Stimulated activated CD8-positive, alpha-beta memory T cell treated with anti-CD3 and anti-CD28 coated beads, Interleukin-4, amount 100 ng/mL, for 24 hours (primary cell): Measurements from ENCODE around the gene SHISA9.

ENCODE experiments used
- DNase-seq: peaks from one replicate; pipeline ENCODE4 v3.0.0-alpha.2; 2020; ENCODE audit warnings: low read depth

SHISA9 gene

GRCh38 chr16:13076878-13077277, 175.5 kb downstream of the SHISA9 start:
- DNase-seq, result no peak

- DNase-seq, result no peak
Observed at GRCh38 chr16:13077816-13078215, 176.4 kb downstream of the SHISA9 start.

DNA sequence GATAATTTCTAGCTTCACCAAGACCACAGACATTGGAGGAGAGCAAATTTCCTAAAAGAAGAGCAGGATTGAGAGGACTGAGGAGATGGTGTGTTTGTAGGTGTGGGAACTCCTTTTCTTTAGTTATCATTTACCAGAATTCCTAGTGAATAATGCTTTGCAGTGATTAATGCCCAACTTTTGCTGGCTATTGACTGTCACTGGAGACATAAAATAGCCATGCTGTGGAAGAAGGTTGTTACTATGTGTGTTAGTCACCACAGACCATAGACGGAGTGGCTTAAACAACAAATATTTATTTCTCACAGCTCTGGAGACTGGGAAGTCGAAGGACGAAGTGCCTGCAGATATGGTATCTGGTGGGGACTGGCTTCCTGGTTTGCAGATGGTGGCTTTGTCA, 179.1 kb downstream of the SHISA9 start:
- no peak for DNase-seq

GRCh38 chr16:13081825-13082331, 180.5 kb downstream of the SHISA9 start:
- no peak for DNase-seq

DNA sequence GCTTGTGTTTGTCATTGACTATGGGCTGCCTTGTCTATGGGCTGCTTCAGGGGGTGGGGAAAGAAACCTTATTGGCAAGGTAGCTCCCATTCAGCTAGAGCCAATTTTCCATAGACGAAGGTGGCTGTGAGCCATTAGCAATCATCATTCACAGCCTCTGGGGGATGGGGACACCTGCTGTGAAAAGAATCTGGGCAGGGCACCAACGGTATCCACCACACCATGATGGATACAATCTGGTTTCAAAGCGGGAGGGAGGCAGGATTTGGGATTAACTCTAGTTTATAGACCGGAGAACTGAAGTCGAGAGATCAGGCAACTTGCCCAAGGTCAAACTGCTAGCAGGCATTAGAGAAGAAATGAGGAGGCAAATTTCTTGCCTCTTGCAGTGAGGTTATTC, 182.3 kb downstream of the SHISA9 start:
- DNase-seq, result no peak

DNA sequence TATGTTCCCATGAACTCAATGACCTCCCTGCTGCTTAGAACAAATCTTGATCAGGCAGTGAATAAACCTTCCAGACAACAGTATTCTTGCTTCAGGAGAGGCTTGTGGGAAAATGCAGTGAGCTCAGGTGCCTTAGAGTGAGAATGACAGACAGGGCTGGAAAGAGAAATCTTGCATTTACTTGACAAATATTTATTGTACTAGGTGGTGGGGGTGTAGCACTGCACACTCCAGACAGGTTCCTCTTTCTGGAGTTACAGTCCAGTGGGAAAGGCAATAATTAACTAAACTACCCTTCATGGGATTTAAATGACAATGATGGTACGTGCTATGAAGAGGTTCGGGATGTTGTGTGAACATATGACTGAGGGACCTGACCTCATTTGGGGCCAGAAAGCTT, 182.9 kb downstream of the SHISA9 start:
- DNase-seq, result no peak

GRCh38 chr16:13093661-13094060, 192.3 kb downstream of the SHISA9 start:
- no peak for DNase-seq

- DNase-seq, result no peak
Observed at GRCh38 chr16:13095061-13095460, 193.7 kb downstream of the SHISA9 start.

- no peak for DNase-seq
Observed at GRCh38 chr16:13098536-13098935, 197.1 kb downstream of the SHISA9 start.

DNA sequence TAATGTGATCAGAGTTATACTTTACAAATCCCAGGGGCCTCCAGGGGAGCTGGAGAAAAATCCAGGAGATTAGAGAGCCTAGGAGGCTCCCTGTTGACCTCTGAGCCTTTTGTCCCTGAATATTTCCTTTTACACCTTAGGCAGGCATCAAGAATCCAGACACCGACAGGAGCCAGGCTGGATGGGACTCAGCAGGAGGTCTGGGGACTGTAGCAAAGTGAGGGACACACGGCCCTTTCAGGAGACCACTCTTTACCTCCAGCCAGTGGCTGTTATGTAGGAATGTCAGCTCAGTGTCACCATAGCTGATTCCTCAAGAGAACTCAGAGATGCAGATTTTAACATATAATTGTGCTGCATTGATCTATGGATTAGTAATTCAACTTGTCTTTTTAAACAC, 198.4 kb downstream of the SHISA9 start:
- DNase-seq, result no peak

- DNase-seq, result no peak
Observed at GRCh38 chr16:13100970-13101369, 199.6 kb downstream of the SHISA9 start.

DNA sequence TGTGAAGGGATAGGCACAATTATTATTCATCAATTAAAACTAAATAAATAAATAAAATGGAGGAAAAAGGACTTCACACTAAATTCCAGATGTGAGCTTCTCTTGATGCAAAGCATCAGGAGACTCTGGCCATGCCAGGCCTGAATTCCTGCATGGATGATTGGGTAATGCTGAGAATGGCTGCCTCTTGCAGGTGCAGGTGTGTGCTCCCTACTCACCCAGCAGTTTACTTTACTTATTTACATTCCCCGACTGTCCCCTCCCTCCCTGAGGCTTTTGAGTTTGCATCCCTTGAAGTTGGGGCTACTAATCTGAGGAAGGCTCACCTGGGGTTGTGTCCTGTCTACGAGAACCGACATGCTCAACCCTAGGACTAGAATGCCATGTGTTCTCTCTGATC, 200.4 kb downstream of the SHISA9 start:
- DNase-seq, result no peak

DNA sequence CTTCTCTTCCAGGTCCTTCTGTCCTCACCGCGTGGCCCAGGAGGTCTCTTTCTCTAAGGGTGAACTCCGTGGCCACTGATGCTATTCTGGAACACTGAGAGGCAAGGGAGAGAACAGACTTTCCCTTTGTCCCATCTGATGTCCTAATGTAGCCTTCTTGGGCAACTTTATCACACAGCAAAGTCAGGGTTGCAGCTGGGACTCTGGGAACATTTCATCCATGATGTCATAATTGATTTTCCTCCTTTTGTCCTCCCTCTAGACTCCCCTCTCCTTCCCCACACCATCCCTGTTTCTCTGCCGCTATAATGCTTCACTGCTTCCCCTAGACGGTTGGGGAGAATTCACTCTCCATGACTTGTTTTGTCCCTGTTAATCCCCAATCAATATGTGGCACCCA, 201.0 kb downstream of the SHISA9 start:
- no peak for DNase-seq

GRCh38 chr16:13103831-13104530, 202.6 kb downstream of the SHISA9 start:
- DNase-seq, result no peak

DNA sequence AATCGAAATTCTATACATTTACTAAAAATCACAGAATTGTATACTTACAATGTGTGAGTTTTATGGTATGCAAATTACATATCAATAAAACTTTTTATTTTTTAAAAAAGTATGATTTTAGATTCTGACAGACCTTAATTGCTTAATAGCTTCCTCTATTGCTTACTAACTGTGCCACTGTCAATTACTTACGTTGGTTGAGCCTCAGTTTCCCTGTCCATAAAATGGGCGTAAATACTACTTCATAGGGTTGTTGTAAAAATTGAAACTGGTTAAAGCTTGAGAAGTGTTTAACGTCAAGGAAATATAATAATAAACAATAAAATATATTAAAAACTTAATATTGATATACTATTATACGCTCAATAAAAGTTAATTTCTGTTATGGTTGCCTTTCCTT, 203.4 kb downstream of the SHISA9 start:
- no peak for DNase-seq

DNA sequence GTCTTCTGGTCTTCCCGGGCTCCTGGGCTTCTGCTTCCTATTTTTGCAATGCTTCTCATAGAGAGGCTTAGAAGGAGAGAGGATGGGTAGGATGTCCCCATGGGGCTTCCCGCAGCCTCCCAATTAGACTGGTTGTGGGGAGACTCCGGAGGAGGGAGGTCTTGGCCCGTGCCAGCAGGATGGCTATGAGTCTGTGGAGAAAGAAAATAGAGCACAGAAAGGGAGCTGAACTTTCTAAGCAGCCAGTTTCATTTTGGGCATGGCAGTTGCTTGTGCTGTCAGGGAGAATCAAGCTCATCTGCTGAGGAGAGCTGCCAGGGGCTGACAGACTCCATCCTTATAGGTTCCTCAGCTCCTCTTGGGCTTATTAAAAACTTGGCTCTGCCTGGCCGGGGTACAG, 204.0 kb downstream of the SHISA9 start:
- DNase-seq, result no peak

- DNase-seq, result no peak
Observed at GRCh38 chr16:13106464-13106863, 205.1 kb downstream of the SHISA9 start.

GRCh38 chr16:13108126-13108525, 206.7 kb downstream of the SHISA9 start:
- no peak for DNase-seq

DNA sequence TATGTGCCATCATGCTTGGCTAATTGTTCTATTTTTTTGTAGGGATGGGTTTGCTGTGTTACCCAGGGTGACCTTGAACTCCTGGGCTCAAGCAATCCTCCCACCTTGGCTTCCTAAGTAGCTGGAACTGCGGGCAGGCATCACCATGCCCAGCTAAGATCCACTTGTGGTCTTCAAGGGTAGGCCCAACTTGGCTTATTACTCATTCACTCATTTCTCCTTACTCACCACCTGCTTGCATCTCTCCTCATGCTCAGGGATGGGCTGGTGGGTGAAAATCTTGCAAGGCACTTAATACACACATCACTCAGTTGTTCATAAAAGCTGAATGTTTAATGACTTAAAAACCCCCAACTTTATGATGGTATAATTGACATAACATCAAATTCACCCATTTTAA, 207.8 kb downstream of the SHISA9 start:
- no peak for DNase-seq

DNA sequence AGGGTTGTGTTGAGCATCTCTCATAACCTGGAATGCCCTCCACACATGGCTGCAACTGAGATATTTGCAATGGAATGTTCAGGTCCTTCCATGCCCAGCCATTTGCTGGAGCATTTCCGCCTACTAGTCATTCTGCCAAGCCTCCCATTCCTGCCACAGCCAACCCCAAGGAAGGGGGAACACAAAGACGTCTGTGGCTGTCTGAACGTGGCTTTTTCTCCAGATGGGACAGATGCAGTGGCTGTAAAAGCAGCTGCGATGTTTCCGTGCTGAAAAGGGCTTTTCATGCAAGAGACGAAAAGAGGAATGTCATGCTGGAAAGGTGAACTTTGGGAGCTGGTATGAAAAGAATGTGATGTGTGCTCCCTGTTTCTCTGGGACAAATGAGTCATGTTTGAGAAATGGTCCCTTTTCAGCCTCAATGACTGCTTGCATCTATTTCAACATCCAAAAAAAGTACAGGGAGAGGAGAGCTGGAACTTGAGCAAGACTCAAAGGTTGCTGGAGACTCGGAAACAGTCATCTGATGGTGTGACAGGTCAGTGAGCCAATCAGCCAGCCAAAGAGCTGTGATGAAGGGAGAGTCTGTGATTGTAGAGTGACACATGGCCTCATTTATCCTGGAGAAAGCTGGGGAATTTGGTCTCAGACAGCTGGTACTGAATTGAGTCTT, 208.9 kb downstream of the SHISA9 start:
- no peak for DNase-seq

GRCh38 chr16:13111747-13112146, 210.3 kb downstream of the SHISA9 start:
- DNase-seq, result no peak

- DNase-seq, result no peak
Observed at GRCh38 chr16:13113741-13114140, 212.3 kb downstream of the SHISA9 start.

- no peak for DNase-seq
Observed at GRCh38 chr16:13118091-13118490, 216.7 kb downstream of the SHISA9 start.

DNA sequence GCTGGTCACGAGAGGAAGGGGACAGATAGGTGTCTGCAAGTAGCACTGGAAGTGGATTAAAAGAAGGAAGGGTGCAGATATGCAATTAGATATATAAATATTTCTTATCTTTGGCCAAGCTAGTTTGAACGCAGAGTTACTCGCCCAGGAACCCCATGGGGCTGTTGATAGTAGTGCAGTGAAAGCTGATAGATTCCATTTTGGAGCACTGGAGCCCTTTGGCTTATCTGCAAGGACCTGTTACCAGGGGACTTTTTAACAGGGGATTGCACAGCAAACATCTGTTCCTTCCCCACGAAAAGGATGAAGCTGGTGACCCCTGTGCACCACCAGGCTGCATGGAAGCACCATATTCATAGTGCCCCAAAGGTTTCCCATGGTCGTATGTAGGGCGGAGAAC, 218.7 kb downstream of the SHISA9 start:
- no peak for DNase-seq
